ENCODE results near the gene OR52B2.
"Not testable (repeated sequence)": the region's sequence is repeated elsewhere in the genome, so short reads cannot be mapped to it uniquely, and the experiment has no call there.

OR52B2 gene

DNA sequence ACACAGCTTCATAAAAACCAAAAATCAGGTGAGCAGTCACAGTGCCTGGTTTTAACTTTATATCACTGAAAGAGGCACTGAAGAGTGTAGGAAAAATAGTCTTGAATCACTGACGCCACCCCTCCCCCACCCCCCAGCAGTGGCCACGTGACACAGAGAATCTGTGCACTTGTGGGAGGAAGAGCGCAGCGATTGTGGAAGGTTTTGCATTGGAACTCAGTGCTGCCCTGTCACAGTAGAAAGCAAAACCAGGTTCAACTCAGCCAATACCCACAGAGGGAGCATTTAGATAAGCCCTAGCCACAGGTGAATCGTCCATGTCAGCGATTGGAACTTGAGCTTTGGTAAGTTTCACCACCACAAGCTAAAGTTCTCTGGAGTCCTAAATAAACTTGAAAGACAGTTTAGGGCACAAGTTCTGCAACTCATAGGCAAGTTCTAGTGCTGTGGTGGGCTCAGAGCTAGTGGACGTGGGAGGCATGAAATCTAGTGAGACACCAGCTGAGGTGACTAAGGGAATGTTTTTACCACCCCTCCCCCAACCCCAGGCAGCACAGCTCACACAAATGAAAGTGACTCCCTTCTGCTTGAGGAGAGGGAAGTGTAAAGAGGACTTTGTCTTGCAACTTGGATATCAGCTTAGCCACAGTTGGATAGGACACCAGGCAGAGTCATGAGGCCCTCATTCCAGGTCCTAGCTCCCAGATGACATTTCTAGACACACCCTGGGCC, 13.3 kb downstream of the OR52B2 start:
- TF ChIP-seq, protein P1, sequence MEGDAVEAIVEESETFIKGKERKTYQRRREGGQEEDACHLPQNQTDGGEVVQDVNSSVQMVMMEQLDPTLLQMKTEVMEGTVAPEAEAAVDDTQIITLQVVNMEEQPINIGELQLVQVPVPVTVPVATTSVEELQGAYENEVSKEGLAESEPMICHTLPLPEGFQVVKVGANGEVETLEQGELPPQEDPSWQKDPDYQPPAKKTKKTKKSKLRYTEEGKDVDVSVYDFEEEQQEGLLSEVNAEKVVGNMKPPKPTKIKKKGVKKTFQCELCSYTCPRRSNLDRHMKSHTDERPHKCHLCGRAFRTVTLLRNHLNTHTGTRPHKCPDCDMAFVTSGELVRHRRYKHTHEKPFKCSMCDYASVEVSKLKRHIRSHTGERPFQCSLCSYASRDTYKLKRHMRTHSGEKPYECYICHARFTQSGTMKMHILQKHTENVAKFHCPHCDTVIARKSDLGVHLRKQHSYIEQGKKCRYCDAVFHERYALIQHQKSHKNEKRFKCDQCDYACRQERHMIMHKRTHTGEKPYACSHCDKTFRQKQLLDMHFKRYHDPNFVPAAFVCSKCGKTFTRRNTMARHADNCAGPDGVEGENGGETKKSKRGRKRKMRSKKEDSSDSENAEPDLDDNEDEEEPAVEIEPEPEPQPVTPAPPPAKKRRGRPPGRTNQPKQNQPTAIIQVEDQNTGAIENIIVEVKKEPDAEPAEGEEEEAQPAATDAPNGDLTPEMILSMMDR (IDR thresholded peaks at IDR 0.05; ENCODE audit: insufficient read depth, low read length, poor library complexity, severe bottlenecking): no peak
- Histone ChIP-seq H3K4me3 (replicated peaks; ENCODE audit: low read depth, low read length) (no peak overlapping the region), H3K27me3 (replicated peaks; ENCODE audit: control insufficient read depth, insufficient read depth, low read length) (no peaks in the 10 kb centered on the region), H3K36me3 (ENCODE audit: control insufficient read depth, insufficient read depth, low read length) (no peaks in the 10 kb centered on the region)
- no peak for DNase-seq (ENCODE audit: extremely low read depth, insufficient read length)

DNA sequence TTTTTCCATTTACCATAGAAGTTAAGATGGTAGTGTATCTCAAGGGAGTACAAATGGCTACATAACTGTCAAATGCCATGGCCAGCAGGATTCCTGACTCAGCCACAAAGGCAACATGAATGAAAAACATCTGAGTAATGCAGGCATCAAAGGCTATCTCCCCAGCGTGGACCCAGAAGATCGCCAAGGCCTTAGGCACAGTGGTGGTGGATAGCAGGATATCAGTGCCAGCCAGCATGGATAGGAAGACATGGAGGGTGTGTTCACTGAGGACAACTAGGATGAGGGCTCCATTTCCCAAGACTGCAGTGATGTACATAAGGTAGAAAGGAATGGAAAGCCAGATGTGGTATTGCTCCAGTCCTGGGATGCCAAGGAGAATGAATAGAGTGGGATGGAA, 18.0 kb downstream of the OR52B2 start:
- Histone ChIP-seq H3K27me3 (replicated peaks; ENCODE audit: control insufficient read depth, insufficient read depth, low read length) (no peaks in the 10 kb centered on the region), H3K36me3 (ENCODE audit: control insufficient read depth, insufficient read depth, low read length) (no peaks in the 10 kb centered on the region), H3K4me3 (replicated peaks; ENCODE audit: low read depth, low read length) (no peak overlapping the region)
- DNase-seq (ENCODE audit: extremely low read depth, insufficient read length): no peak
- TF ChIP-seq, protein P1 (IDR thresholded peaks at IDR 0.05; ENCODE audit: insufficient read depth, low read length, poor library complexity, severe bottlenecking): no peak

DNA sequence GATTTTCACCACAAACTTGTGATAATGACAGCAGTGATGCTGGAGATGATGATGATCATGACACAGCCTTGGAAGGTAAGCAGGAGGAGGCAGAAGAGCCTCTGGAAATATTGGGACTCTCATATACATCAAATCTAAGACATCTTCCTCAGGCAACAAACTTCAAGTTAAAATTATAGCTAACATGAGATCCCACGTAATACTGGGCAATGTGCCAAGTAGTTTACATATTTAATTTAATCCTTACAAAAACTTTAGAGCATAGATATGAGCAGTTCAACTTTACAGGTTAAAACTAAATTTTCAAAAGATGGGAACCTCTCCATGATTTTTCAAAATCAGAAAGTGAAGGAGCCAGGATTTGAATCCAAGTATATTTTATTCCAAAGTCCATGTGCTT, 19.0 kb downstream of the OR52B2 start:
- Histone ChIP-seq H3K27me3 (replicated peaks; ENCODE audit: control insufficient read depth, insufficient read depth, low read length) (no peaks in the 10 kb centered on the region), H3K36me3 (ENCODE audit: control insufficient read depth, insufficient read depth, low read length) (no peaks in the 10 kb centered on the region), H3K4me3 (replicated peaks; ENCODE audit: low read depth, low read length) (no peak overlapping the region)
- DNase-seq (ENCODE audit: extremely low read depth, insufficient read length): no peak
- TF ChIP-seq, protein P1 (IDR thresholded peaks at IDR 0.05; ENCODE audit: insufficient read depth, low read length, poor library complexity, severe bottlenecking): no peak

DNA sequence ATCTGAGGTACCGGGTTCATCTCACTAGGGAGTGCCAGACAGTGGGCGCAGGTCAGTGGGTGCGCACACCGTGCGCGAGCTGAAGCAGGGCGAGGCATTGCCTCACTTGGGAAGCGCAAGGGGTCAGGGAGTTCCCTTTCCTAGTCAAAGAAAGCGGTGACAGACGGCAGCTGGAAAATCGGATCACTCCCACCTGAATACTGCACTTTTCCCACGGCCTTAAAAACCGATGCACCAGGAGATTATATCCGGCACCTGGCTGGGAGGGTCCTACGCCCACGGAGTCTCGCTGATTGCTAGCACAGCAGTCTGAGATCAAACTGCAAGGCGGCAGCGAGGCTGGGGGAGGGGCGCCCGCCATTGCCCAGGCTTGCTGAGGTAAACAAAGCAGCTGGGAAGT, 26.4 kb downstream of the OR52B2 start:
- H3K27me3 ChIP-seq (replicated peaks; ENCODE audit: control insufficient read depth, insufficient read depth, low read length); H3K4me3 ChIP-seq (replicated peaks; ENCODE audit: low read depth, low read length); DNase-seq (ENCODE audit: extremely low read depth, insufficient read length); H3K36me3 ChIP-seq (ENCODE audit: control insufficient read depth, insufficient read depth, low read length): not testable (repeated sequence)

DNA sequence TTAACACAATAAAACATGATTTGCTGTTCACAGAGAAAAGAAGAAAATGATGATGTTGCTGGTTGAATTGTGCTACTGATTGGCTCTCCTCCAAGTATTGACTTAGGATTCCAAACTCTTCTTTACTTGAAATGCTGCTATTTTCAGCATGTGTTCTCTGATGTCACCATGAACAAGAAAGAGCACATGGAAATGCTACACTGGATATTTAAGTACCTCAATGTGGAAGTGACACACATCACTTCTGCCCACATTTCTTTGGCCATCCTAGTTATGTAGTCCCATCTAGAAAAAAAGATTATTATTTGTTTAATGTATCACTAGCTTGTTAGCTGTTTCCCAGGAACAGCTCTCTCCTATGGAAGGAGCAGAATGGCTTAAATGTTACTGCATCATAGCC, 27.2 kb downstream of the OR52B2 start:
- no peak for DNase-seq (ENCODE audit: extremely low read depth, insufficient read length)
- Histone ChIP-seq H3K36me3 (ENCODE audit: control insufficient read depth, insufficient read depth, low read length) (no peaks in the 10 kb centered on the region), H3K4me3 (replicated peaks; ENCODE audit: low read depth, low read length) (no peak overlapping the region), H3K27me3 (replicated peaks; ENCODE audit: control insufficient read depth, insufficient read depth, low read length) (no peaks in the 10 kb centered on the region)
- TF ChIP-seq, protein P1 (IDR thresholded peaks at IDR 0.05; ENCODE audit: insufficient read depth, low read length, poor library complexity, severe bottlenecking): no peak

DNA sequence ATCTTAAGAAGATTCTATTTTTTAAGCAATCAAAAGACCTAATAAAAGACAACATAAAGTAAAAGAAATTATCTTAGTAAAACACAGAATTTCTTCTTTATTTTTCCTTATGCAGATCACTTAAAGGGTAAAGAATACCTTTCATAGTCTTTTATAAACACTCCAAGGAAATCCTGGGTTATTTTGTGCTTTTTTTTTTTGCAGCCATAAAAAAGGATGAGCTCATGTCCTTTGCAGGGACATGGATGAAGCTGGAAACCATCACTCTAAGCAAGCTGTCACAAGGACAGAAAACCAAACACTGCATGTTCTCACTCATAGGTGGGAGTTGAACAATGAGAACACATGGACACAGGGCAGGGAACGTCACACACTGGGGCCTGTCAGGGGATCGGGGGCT, 34.2 kb downstream of the OR52B2 start:
- H3K27me3 ChIP-seq (replicated peaks; ENCODE audit: control insufficient read depth, insufficient read depth, low read length); DNase-seq (ENCODE audit: extremely low read depth, insufficient read length); H3K36me3 ChIP-seq (ENCODE audit: control insufficient read depth, insufficient read depth, low read length); H3K4me3 ChIP-seq (replicated peaks; ENCODE audit: low read depth, low read length): not testable (repeated sequence)

DNA sequence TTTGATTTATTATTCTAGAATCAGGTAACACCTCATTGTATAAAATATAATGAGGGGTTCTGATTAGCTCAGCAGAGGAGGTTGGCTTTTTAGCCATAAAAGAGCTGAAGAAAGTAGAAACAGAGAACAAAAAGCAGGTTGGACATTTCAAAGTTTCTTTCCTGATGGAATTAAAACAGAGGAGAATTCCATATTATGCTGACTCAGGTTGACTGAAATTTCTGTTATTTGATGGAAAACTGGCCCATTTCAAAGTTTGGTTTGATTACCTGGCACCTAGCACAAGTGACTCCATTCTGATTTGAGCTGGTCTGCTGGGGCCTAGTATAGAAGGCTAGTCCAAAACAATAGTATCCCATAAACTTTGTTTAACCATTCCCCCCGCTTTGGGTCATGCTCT, 37.7 kb downstream of the OR52B2 start:
- Histone ChIP-seq H3K27me3 (replicated peaks; ENCODE audit: control insufficient read depth, insufficient read depth, low read length) (no peaks in the 10 kb centered on the region), H3K4me3 (replicated peaks; ENCODE audit: low read depth, low read length) (no peak overlapping the region), H3K36me3 (ENCODE audit: control insufficient read depth, insufficient read depth, low read length) (no peaks in the 10 kb centered on the region)
- DNase-seq (ENCODE audit: extremely low read depth, insufficient read length): no peak
- TF ChIP-seq, protein P1 (IDR thresholded peaks at IDR 0.05; ENCODE audit: insufficient read depth, low read length, poor library complexity, severe bottlenecking): no peak

Data from GM06990 (cell line).